Vagina (tissue), 2 donors: ENCODE data around the gene TMEM203.
A peak's percentile ranks its signal among the peaks of the same experiment; 100 is the strongest.

Experiments used
- POLR2A ChIP-seq, 2 donors: fragments of 450-650 bp; IDR thresholded peaks; one replicate each; pipeline ENCODE4 v1.6.1; 2017; ENCODE audit warnings: antibody characterized with exemption in 2 of 2, mild to moderate bottlenecking in 2 of 2, moderate library complexity in 2 of 2
- TF ChIP-seq, protein P1 (sequence below), 3 experiments: fragments of 450-650 bp in 2 of 3; fragments of 200-600 bp in 1 of 3; sonication (generic) in 1 of 3; IDR thresholded peaks; one replicate each; pipeline ENCODE4 v1.5.1; 2017 to 2019; ENCODE audit warnings: antibody characterized with exemption in 3 of 3, mild to moderate bottlenecking in 2 of 3, moderate library complexity in 2 of 3

DNA sequence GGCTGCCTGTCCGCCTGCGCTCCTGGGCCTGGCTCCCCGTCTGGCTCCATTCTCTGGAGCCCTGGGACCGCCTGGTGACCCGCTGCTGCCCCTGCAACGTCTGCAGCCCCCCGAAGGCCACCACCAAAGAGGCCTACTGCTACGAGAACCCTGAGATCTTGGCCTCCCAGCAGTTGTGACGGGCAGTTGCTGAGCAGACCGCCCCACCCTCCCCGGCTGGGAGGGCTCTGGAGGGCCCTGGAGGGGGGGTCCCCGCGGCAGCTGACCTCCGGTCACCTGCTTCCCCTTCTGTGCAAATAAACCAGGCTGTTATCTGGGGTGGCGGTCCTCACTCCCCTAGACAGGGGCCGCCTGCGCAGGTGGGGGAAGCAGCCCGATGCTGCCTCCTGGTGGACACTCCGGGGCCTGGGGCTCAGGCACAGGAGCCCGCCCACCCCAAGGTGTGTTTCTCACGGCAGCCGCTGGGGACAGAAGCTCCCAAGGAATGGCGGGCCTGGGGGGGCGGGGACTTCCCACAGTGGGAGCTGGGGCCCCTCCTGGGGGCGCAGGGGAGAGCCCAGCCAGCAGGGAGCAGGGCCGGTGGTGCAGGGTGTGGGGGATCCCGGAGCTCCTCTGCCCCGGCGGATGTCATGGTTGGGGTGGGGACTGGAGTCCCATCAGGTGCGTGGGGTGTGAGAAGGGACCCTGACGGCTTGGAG lies 30.9 kb upstream of the TMEM203 start:
- TF ChIP-seq, protein P1, sequence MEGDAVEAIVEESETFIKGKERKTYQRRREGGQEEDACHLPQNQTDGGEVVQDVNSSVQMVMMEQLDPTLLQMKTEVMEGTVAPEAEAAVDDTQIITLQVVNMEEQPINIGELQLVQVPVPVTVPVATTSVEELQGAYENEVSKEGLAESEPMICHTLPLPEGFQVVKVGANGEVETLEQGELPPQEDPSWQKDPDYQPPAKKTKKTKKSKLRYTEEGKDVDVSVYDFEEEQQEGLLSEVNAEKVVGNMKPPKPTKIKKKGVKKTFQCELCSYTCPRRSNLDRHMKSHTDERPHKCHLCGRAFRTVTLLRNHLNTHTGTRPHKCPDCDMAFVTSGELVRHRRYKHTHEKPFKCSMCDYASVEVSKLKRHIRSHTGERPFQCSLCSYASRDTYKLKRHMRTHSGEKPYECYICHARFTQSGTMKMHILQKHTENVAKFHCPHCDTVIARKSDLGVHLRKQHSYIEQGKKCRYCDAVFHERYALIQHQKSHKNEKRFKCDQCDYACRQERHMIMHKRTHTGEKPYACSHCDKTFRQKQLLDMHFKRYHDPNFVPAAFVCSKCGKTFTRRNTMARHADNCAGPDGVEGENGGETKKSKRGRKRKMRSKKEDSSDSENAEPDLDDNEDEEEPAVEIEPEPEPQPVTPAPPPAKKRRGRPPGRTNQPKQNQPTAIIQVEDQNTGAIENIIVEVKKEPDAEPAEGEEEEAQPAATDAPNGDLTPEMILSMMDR (IDR thresholded peaks at IDR 0.05), result peak; percentile 88 to 98 (median 96)
- no peak for TF ChIP-seq POLR2A (IDR thresholded peaks at IDR 0.05)
